HG03025 (cell line): ENCODE results near the gene TTC33.
A peak's percentile ranks its signal among the peaks of the same experiment; 100 is the strongest.
"Not testable (repeated sequence)": the region's sequence is repeated elsewhere in the genome, so short reads cannot be mapped to it uniquely, and the experiment has no call there.

ENCODE experiments used
- ATAC-seq: cut with Tn5 transposase; IDR thresholded peaks from one replicate; pipeline ENCODE4 v1.9.1; 2021; ENCODE audit warnings: mild to moderate bottlenecking, moderate library complexity; ENCODE audit not compliant: unreplicated experiment, low FRiP score

TTC33 gene

GRCh38 chr5:40733434-40733833, 22.3 kb downstream of the TTC33 start:
- no peak for ATAC-seq

GRCh38 chr5:40722497-40722911, 33.3 kb downstream of the TTC33 start:
- not testable (repeated sequence) for ATAC-seq

- no peak for ATAC-seq
Observed at GRCh38 chr5:40720069-40720468, 35.7 kb downstream of the TTC33 start.

- ATAC-seq, result no peak
Observed at GRCh38 chr5:40717281-40717680, 38.5 kb downstream of the TTC33 start.

GRCh38 chr5:40716590-40716989, 39.2 kb downstream of the TTC33 start:
- no peak for ATAC-seq

GRCh38 chr5:40716000-40716399, 39.8 kb downstream of the TTC33 start:
- no peak for ATAC-seq

GRCh38 chr5:40714001-40714400, 41.8 kb downstream of the TTC33 start:
- no peak for ATAC-seq

GRCh38 chr5:40710575-40710974, 45.2 kb downstream of the TTC33 start:
- not testable (repeated sequence) for ATAC-seq

- not testable (repeated sequence) for ATAC-seq
Observed at GRCh38 chr5:40705484-40705883, 50.3 kb downstream of the TTC33 start.

GRCh38 chr5:40702027-40702426, 53.7 kb downstream of the TTC33 start:
- not testable (repeated sequence) for ATAC-seq

GRCh38 chr5:40700116-40700782, 55.5 kb downstream of the TTC33 start:
- ATAC-seq, result no peak

GRCh38 chr5:40694433-40694832, 61.3 kb downstream of the TTC33 start:
- no peak for ATAC-seq

GRCh38 chr5:40691894-40692293, 63.9 kb downstream of the TTC33 start:
- ATAC-seq, result no peak

- ATAC-seq, result no peak
Observed at GRCh38 chr5:40690267-40690666, 65.5 kb downstream of the TTC33 start.

GRCh38 chr5:40689438-40689837, 66.3 kb downstream of the TTC33 start:
- ATAC-seq, result no peak

GRCh38 chr5:40688996-40689395, 66.8 kb downstream of the TTC33 start:
- no peak for ATAC-seq

GRCh38 chr5:40688127-40688761, 67.5 kb downstream of the TTC33 start:
- peak; percentile 91 for ATAC-seq

- ATAC-seq, result no peak
Observed at GRCh38 chr5:40687321-40687720, 68.4 kb downstream of the TTC33 start.

GRCh38 chr5:40685976-40686486, 69.7 kb downstream of the TTC33 start:
- ATAC-seq, result no peak

- ATAC-seq, result no peak
Observed at GRCh38 chr5:40685193-40685592, 70.6 kb downstream of the TTC33 start.

GRCh38 chr5:40683305-40683704, 72.5 kb downstream of the TTC33 start:
- ATAC-seq, result no peak
